OCI-LY3 (cell line): ENCODE results near the gene FGF11.

Source experiments
- EZH2phosphoT487 ChIP-seq: fragments of 200-600 bp; shearing (Covaris generic); IDR thresholded peaks from 2 replicates; pipeline ENCODE4 v1.6.1; 2018; ENCODE audit warnings: antibody characterized with exemption, mixed run types, low read depth
- TF ChIP-seq, protein P1 (sequence below): fragments of 200-600, 300-600 bp; sonication (generic); IDR thresholded peaks from 2 replicates; pipeline ENCODE4 v1.5.1; 2014; ENCODE audit warnings: antibody characterized with exemption, low read length, low read depth

DNA sequence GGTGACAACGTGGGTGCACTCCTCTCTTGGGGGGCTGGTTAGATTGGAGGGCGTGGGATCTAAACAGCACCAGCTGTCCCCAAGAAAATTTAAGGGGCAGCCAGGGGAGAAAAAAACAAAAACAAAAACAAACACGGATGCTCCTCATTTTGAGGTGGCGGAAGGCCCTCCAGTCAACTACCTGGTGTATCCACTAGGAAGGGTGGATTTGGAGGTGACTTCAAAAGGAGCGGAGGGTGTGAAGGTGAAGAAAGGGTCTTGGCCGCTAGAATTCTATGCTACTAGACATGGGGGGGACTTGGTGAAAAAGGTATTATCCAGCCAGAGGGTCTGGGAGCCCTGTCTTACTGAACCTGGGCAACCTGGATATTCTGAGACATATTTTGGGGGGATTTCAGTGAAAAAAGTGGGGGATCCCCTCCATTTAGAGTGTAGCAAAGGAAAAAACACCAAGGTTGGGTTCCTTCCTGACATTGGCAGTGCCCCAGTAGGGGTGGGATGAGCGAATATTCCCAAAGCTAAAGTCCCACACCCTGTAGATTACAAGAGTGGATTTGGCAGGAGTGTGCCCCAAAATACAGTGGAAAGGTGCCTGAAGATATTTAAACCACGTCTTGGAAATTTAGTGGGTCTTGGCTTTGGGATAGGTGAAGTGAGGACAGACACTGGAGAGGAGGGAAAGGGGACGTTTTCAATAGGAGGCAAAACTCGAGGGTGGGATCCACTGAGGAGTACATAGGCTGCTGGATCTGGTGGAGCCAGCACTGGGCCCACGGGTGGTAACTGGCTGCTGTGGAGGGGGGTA lies 454 bp upstream of the FGF11 start:
- TF ChIP-seq, protein P1, sequence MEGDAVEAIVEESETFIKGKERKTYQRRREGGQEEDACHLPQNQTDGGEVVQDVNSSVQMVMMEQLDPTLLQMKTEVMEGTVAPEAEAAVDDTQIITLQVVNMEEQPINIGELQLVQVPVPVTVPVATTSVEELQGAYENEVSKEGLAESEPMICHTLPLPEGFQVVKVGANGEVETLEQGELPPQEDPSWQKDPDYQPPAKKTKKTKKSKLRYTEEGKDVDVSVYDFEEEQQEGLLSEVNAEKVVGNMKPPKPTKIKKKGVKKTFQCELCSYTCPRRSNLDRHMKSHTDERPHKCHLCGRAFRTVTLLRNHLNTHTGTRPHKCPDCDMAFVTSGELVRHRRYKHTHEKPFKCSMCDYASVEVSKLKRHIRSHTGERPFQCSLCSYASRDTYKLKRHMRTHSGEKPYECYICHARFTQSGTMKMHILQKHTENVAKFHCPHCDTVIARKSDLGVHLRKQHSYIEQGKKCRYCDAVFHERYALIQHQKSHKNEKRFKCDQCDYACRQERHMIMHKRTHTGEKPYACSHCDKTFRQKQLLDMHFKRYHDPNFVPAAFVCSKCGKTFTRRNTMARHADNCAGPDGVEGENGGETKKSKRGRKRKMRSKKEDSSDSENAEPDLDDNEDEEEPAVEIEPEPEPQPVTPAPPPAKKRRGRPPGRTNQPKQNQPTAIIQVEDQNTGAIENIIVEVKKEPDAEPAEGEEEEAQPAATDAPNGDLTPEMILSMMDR: no peak
- no peak for TF ChIP-seq EZH2phosphoT487
